ENCODE data around the gene SPACA4.

GRCh38 chr19:48615231-48616040 is 8.9 kb downstream of the SPACA4 start:
- TF ChIP-seq CTCF (IDR thresholded peaks at IDR 0.05) (no peak), POLR2AphosphoS5 (IDR thresholded peaks at IDR 0.05) (no peak)

Measured in esophagus muscularis mucosa (tissue), 3 donors.